HG03558 (cell line): ENCODE data around the gene CREB5.

Experiments used
- ATAC-seq: cut with Tn5 transposase; IDR thresholded peaks from one replicate; pipeline ENCODE4 v1.9.1; 2021; ENCODE audit warnings: moderate number of reproducible peaks; ENCODE audit not compliant: unreplicated experiment; ENCODE audit errors: extremely low read depth

CREB5 gene

DNA sequence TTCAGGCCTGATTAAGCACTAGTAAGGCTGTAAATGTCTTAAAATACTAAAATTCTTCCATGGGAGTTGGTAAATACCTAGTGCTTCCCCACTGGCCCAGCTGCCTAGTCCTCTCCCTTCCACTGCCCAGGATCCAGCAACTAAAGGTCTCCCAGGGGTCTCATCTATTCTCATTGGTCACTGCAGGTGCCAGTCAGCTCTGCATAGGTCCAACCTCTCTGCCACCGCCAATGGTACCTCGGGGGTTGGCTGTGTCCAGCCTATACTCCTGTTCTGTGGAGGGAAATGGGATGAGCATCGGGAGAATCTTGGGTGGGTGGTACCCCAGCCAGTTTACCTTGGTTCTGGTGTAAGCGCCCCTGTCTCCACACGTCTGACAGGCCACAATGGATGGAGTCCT lies 6.1 kb upstream of the CREB5 start:
- no peak for ATAC-seq

- ATAC-seq, result no peak
Observed at GRCh38 chr7:28407651-28408050, 4.7 kb upstream of the CREB5 start.

- ATAC-seq, result no peak
Observed at GRCh38 chr7:28408105-28408959, 4.0 kb upstream of the CREB5 start.

GRCh38 chr7:28408960-28409715 lies 3.2 kb upstream of the CREB5 start:
- ATAC-seq, result no peak

DNA sequence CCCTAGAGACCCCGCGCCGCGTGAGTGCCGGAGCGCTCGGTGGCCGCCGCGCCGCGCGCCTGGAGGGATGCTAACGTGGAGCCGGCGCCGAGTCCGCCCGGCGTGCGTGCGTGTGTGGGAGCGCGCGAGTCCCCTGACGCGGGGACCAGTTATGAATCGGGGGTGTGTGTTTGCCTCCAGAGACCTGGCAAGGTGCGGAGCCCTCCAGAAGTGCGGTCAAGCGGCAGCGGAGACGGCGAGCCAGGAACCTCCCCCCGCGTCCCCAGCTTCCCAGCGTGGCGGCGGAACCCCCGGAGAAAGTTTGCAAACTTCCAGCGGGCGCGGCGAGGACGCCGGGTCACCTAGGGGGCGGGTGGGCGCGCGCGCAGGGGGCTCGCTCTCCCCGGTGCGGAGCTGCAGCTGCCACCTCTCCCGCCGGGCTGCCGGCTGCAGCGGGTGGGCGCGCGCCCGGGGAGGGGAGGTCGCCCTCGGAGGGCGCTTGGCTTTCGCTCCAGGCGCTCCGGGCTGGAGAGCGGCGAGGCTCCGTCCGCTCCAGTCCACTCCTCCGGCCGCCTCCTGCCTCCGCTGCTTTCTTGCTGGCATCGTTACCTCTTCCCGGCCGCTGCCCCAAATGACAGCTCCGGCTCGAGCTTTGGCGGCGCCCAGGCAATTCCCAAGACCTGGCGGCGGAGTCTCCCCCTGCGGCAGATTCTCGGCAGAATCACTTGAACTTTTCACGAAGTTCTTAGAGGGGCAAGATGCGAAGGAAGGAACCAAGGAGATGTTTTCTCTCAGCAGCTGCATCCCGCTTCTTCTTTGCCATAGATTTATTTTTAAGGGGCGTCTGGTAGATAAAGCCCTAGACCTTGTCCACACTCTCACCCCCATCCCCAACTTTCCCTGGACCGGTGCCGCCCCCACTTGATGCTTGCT lies 2.3 kb upstream of the CREB5 start:
- ATAC-seq, result no peak

GRCh38 chr7:28410628-28411531 lies 1.4 kb upstream of the CREB5 start:
- no peak for ATAC-seq

GRCh38 chr7:28413011-28413410 lies 693 bp downstream of the CREB5 start:
- ATAC-seq, result no peak

- ATAC-seq, result no peak
Observed at GRCh38 chr7:28414453-28414852, 2.1 kb downstream of the CREB5 start.

GRCh38 chr7:28417321-28417940 lies 5.1 kb downstream of the CREB5 start:
- ATAC-seq, result no peak

DNA sequence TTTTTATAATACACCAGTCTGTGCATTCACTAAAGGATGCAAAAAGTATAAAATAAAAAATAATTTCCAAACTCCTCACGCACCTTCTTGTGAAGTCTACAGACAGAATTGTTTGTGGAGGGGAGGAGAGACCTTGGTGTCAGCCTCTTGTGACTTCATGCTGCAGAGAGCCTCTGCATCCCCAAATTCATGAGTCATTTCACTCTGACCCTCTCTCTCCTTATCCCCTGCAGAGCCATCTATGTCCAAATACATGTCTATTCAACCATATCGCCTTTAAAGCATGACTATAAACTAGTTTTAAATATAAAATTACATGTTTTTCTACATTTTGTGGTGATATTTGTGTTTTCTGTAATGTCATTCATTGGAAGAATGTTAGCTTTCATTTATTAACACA lies 6.0 kb downstream of the CREB5 start:
- ATAC-seq, result no peak

- no peak for ATAC-seq
Observed at GRCh38 chr7:28418966-28419365, 6.6 kb downstream of the CREB5 start.

- ATAC-seq, result no peak
Observed at GRCh38 chr7:28419716-28420115, 7.4 kb downstream of the CREB5 start.

DNA sequence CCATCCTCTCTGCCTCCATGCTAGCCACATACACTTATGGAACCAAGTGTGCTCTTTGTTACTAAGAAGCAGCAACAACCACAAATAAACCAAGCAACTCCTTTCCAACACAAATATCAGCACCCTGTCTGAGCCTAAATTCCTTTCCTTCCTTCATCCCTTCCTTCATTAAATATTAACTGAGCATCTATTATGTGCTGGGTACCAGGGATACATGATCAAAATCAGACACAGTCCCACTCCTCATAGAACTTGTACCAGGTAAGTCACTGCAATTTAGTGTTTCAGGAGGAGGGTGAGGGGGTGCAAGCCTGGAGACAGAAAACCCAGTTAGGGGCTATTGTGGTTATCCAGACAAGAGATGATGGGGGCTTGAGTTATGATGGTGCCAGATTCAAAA lies 10.8 kb downstream of the CREB5 start:
- ATAC-seq, result no peak

DNA sequence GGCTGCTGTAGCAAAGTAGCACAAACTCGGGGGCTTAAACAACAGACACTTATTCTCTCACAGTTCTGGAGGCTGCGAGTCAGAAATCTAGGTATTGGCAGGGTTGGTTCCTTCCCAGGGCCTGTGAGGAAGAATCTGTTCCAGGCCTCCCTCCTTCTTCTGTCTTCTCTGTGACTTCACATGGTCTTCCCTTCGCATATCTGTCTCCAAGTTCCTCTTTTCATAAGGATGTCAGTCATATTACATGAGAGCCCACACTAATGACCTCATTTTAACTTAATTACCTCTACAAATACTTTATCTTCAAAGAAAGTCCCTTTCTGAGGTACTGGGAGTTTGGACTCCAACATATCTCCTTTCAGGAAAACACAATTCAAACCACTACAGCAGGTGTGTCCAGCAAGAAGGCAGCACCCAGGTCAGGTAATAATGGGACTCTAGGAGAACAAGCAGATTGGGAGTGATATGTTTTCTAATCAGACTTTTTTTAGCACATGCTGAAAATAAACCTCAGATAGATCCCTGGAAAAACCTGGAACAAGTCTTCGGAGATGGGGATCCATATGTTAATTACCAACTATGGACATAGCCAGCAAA lies 11.7 kb downstream of the CREB5 start:
- no peak for ATAC-seq

DNA sequence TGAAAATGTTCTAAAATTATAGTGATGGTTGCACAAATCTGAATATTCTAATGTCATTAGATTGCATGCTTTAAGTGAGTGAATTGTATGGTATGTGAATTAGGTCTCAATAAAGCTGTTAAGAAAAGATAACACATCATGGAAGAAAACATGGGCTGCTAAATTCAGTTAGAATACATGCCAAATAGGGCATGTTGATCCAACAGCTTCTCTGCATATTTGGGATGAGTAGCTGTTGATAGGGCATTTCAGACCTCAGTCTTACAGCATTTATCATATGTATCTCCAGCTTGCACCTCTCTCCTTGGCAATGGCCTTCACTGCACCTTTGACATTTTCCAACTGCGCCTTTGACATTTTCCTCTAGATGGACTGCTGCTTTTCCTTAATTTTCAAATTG lies 13.2 kb downstream of the CREB5 start:
- no peak for ATAC-seq

- ATAC-seq, result no peak
Observed at GRCh38 chr7:28427236-28427635, 14.9 kb downstream of the CREB5 start.

DNA sequence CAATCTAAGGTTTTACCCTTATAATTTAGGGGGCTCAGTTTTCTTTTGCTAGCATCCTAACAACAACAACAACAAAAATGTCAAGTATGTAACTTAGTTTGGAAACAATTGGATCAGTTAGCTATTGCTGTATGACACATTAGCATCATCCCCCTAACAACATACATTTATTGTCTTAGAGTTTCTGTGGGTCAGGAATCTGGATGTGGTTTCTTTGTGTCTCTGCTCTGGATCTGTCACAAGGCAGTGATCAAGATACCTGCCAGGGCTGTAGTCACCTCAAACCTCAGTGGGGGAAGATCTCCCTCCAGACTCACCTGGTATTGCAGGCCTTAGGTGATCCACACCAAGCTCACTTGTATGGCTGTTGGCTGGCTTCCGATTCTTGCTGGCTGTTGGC lies 18.3 kb downstream of the CREB5 start:
- ATAC-seq, result no peak

DNA sequence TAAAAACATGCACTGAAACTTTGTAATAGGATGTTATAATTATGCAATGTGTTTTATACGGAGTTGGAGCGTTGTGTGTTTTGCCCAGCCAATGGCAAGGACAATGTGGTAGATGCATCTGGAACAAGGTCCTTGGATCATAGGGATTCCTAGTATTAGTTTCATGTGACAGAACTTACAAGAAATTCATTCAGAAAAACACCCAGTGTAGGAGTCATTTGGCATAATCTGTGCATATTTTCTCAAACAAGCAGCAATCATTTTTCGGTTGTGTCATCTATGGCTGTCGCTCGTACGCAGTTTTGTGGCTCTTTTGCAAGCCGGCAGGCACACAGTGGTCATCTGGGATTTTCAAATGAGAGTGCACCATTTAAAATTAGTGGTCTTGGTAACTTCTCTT lies 19.8 kb downstream of the CREB5 start:
- no peak for ATAC-seq

DNA sequence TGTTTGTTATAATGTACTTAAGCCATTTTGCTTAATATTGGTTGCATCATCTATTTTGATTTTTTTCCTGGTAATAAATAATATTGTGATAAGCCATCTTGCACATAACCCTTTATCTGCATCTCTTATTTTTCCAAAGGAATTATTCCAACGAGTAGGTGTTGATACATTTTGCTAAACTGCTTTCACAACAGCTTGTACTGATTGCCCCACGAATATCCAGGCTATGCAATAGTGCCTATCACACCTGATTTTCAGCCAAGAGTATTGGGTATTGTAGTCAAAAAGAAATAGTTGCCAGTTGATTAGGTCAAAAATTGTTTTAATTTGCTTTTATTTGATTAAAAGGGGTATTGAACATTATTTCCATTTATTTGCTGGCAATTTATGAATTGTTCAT lies 20.7 kb downstream of the CREB5 start:
- ATAC-seq, result no peak
